ENCODE data around the gene UGDH.

- TF ChIP-seq CTCF (optimal IDR thresholded peaks at IDR 0.05 in 1 of 3, IDR thresholded peaks at IDR 0.05 in 1 of 3, conservative IDR thresholded peaks at IDR 0.05 in 1 of 3; ENCODE audit: extremely low read depth in 1 of 3, insufficient read depth in 2 of 3, low read length in 3 of 3) (no peak), EZH2 (IDR thresholded peaks at IDR 0.05; ENCODE audit: low read length) (no peak)
Observed at GRCh38 chr4:39525822-39526690, 1.2 kb downstream of the UGDH start.
